ENCODE measurements around the gene RNF145. TPM values are rescaled to one million over a fixed set of nuclear protein-coding genes. Genes with fewer than 3 reads are reported as not detected.

Gene RNF145
- total RNA-seq, 1 donor from 2014 or later = 93.1 TPM

- peak overlapping the region; percentile 2 for H3K27ac Mint-ChIP-seq
- no peaks in the 10 kb centered on the region for H3K9me3 Mint-ChIP-seq
- no peak for DNase-seq (ENCODE audit: low spot score in 2 of 2, unreplicated experiment in 2 of 2)
- H3K36me3 Mint-ChIP-seq = peaks cover 20% of the 10 kb centered on the region
- no peak for TF ChIP-seq CTCF (IDR thresholded peaks at IDR 0.05; ENCODE audit: unreplicated experiment)
- H3K4me1 Mint-ChIP-seq = peaks cover 13% of the 10 kb centered on the region
- H3K27me3 Mint-ChIP-seq (ENCODE audit: low read depth) = no peaks in the 10 kb centered on the region
- H3K4me3 Mint-ChIP-seq = no peak overlapping the region
Observed at GRCh38 chr5:159199225-159199624, 10.1 kb downstream of the RNF145 start.

GRCh38 chr5:159198063-159199036 lies 11.0 kb downstream of the RNF145 start:
- no peak for TF ChIP-seq CTCF (IDR thresholded peaks at IDR 0.05; ENCODE audit: unreplicated experiment)
- peaks cover 23% of the 10 kb centered on the region for H3K36me3 Mint-ChIP-seq
- H3K4me3 Mint-ChIP-seq = no peak overlapping the region
- peaks cover 5% of the 10 kb centered on the region for H3K4me1 Mint-ChIP-seq
- no peak for DNase-seq (ENCODE audit: low spot score in 2 of 2, unreplicated experiment in 2 of 2)
- no peaks in the 10 kb centered on the region for H3K27me3 Mint-ChIP-seq (ENCODE audit: low read depth)
- no peak overlapping the region for H3K27ac Mint-ChIP-seq
- H3K9me3 Mint-ChIP-seq = no peaks in the 10 kb centered on the region

- Mint-ChIP-seq H3K27ac (no peak overlapping the region), H3K4me1 (no peaks in the 10 kb centered on the region), H3K4me3 (no peak overlapping the region), H3K27me3 (ENCODE audit: low read depth) (no peaks in the 10 kb centered on the region), H3K36me3 (peaks cover 24% of the 10 kb centered on the region), H3K9me3 (no peaks in the 10 kb centered on the region)
- DNase-seq (ENCODE audit: low spot score in 2 of 2, unreplicated experiment in 2 of 2) = no peak
- TF ChIP-seq CTCF (IDR thresholded peaks at IDR 0.05; ENCODE audit: unreplicated experiment) = no peak
Observed at GRCh38 chr5:159195775-159196174, 13.6 kb downstream of the RNF145 start.

- no peak overlapping the region for H3K27ac Mint-ChIP-seq
- no peaks in the 10 kb centered on the region for H3K27me3 Mint-ChIP-seq (ENCODE audit: low read depth)
- peaks cover 3% of the 10 kb centered on the region for H3K9me3 Mint-ChIP-seq
- no peak overlapping the region for H3K4me3 Mint-ChIP-seq
- peaks cover 12% of the 10 kb centered on the region for H3K4me1 Mint-ChIP-seq
- no peak for DNase-seq (ENCODE audit: low spot score in 2 of 2, unreplicated experiment in 2 of 2)
- peaks cover 34% of the 10 kb centered on the region for H3K36me3 Mint-ChIP-seq
- no peak for TF ChIP-seq CTCF (IDR thresholded peaks at IDR 0.05; ENCODE audit: unreplicated experiment)
Observed at GRCh38 chr5:159190170-159190569, 19.2 kb downstream of the RNF145 start.

GRCh38 chr5:159189310-159189709 lies 20.0 kb downstream of the RNF145 start:
- peaks cover 3% of the 10 kb centered on the region for H3K9me3 Mint-ChIP-seq
- H3K27me3 Mint-ChIP-seq (ENCODE audit: low read depth) = no peaks in the 10 kb centered on the region
- H3K27ac Mint-ChIP-seq = no peak overlapping the region
- H3K4me1 Mint-ChIP-seq = peaks cover 19% of the 10 kb centered on the region
- no peak for TF ChIP-seq CTCF (IDR thresholded peaks at IDR 0.05; ENCODE audit: unreplicated experiment)
- peaks cover 30% of the 10 kb centered on the region for H3K36me3 Mint-ChIP-seq
- DNase-seq (ENCODE audit: low spot score in 2 of 2, unreplicated experiment in 2 of 2) = no peak
- no peak overlapping the region for H3K4me3 Mint-ChIP-seq
